K562 (cell line): ENCODE results near the gene APP. TPM values are rescaled to one million over a fixed set of nuclear protein-coding genes. Genes with fewer than 3 reads are reported as not detected.

ENCODE experiments used
- ATAC-seq: fragments of 200-7000 bp; cut with Tn5 transposase; 3 replicates; pipeline ENCODE4 v1.9.1; 2020; ENCODE audit warnings: moderate library complexity
- BruUV-seq: library from RNA; stranded (reverse); fragments of 400-500 nt; replicated peaks from 2 replicates; lab custom pipeline; 2021; lab: Mats Ljungman, UMichigan
- CTCF ChIA-PET: fragments of 300-600 bp; formaldehyde crosslinking; extraction: SDS; loops from one replicate; lab custom pipeline; 2021; ENCODE audit warnings: low intra/inter-chr PET ratio; lab: Yijun Ruan, JAX
- POLR2A ChIA-PET: fragments of 300-600, 350-650 bp; sonication (Branson Sonifier 250); formaldehyde crosslinking; extraction: SDS; loops from one replicate; lab custom pipeline; 2021; ENCODE audit warnings: antibody characterized with exemption, inconsistent platforms; lab: Yijun Ruan, JAX
- DNase-seq, 4 experiments: peaks; one replicate each; pipeline versions ENCODE4 v3.0.0 to v3.0.0-alpha.2; 2011 to 2018; ENCODE audit warnings: low spot score in 3 of 4, mixed read lengths in 3 of 4; ENCODE audit errors: extremely low read depth in 1 of 4
- FAIRE-seq: peaks from 2 replicates; lab custom pipeline; 2011; peaks lifted over from hg19 to GRCh38; lab: Jason Lieb, UNC
- H2AFZ ChIP-seq: 2 replicates; pipeline ENCODE4 v1.6.0; 2011; ENCODE audit warnings: low read depth, low read length, control low read depth, inconsistent platforms
- H3K27ac ChIP-seq: fragments of 200-600 bp; 3 replicates; pipeline ENCODE4 v1.8.0; 2011; ENCODE audit warnings: low read depth, mild to moderate bottlenecking, control low read depth, inconsistent platforms, low read length, moderate library complexity, mixed read lengths; ENCODE audit errors: extremely low read depth
- H3K27me3 ChIP-seq, 2 experiments: fragments of 300-600 bp in 1 of 2; 2 replicates in 1 of 2; 3 replicates in 1 of 2; pipeline versions ENCODE4 v1.6.0 to v1.8.0; 2011; ENCODE audit warnings: inconsistent platforms in 2 of 2, low read length in 2 of 2, mild to moderate bottlenecking in 1 of 2, mixed read lengths in 1 of 2, moderate library complexity in 1 of 2; ENCODE audit not compliant: control insufficient read depth in 2 of 2, insufficient read depth in 2 of 2
- H3K36me3 ChIP-seq: fragments of 300-600 bp; 3 replicates; pipeline ENCODE4 v1.8.0; 2011; ENCODE audit warnings: mild to moderate bottlenecking, low read length, inconsistent platforms; ENCODE audit not compliant: control insufficient read depth, insufficient read depth
- H3K4me1 ChIP-seq, 2 experiments: fragments of 200-600 bp in 1 of 2; replicated peaks in 1 of 2; 2 replicates in 1 of 2; 3 replicates in 1 of 2; pipeline versions ENCODE4 v1.5.1 to v1.8.0; 2011; ENCODE audit warnings: inconsistent platforms in 2 of 2, low read length in 2 of 2, mild to moderate bottlenecking in 1 of 2, mixed read lengths in 1 of 2, moderate library complexity in 1 of 2; ENCODE audit not compliant: control insufficient read depth in 2 of 2, insufficient read depth in 2 of 2
- H3K4me2 ChIP-seq: 2 replicates; pipeline ENCODE4 v1.6.1; 2011; ENCODE audit warnings: low read length, control low read depth, inconsistent platforms, mixed read lengths; ENCODE audit not compliant: insufficient read depth
- H3K4me3 ChIP-seq: fragments of 200-600 bp; sonication (generic), shearing (Covaris generic); 2 replicates; pipeline ENCODE4 v1.5.1; 2016; ENCODE audit warnings: control low read depth, inconsistent platforms
- H3K79me2 ChIP-seq: fragments of 200-600 bp; 3 replicates; pipeline ENCODE4 v1.8.0; 2011; ENCODE audit warnings: low read length, inconsistent platforms; ENCODE audit not compliant: control insufficient read depth, insufficient read depth
- H3K9ac ChIP-seq, 2 experiments: 2 replicates each; pipeline versions ENCODE4 v1.6.0 to v1.6.1; 2011; ENCODE audit warnings: low read depth in 2 of 2, low read length in 2 of 2, control low read depth in 1 of 2, inconsistent platforms in 1 of 2, mild to moderate bottlenecking in 1 of 2, mixed read lengths in 1 of 2; ENCODE audit not compliant: insufficient read depth in 1 of 2
- H3K9me1 ChIP-seq: one replicate; pipeline ENCODE4 v1.6.0; 2011; ENCODE audit warnings: inconsistent platforms, mild to moderate bottlenecking, low read length, moderate library complexity; ENCODE audit not compliant: control insufficient read depth, insufficient read depth
- H3K9me3 ChIP-seq: replicated peaks from 2 replicates; pipeline ENCODE4 v1.5.1; 2011; ENCODE audit warnings: low read depth, low read length, inconsistent platforms; ENCODE audit not compliant: control insufficient read depth, insufficient read depth
- H4K20me1 ChIP-seq: replicated peaks from 2 replicates; pipeline ENCODE4 v1.6.1; 2011; ENCODE audit warnings: low read length, inconsistent platforms, mixed read lengths; ENCODE audit not compliant: control insufficient read depth, insufficient read depth
- CEBPG ChIP-seq, 3 experiments: fragments of 200-800 bp in 1 of 3; sonication (Bioruptor generic) in 1 of 3; sonication (generic) in 1 of 3; formaldehyde crosslinking in 1 of 3; IDR thresholded peaks in 2 of 3; conservative IDR thresholded peaks in 1 of 3; 2 replicates each; pipeline versions ENCODE4 v1.6.1 to v1.8.0; 2016 to 2022; ENCODE audit warnings: missing compliant biosample characterization in 2 of 3, missing genetic modification characterization in 2 of 3, mild to moderate bottlenecking in 1 of 3, missing genetic modification reagents in 1 of 3
- POLR2H ChIP-seq: IDR thresholded peaks from 2 replicates; pipeline ENCODE4 v1.6.1; 2016; ENCODE audit warnings: missing genetic modification characterization, low read depth, mild to moderate bottlenecking, control low read depth, missing compliant biosample characterization, moderate library complexity
- ZNF280B ChIP-seq: fragments of 250-450 bp; sonication (Bioruptor Pico); IDR thresholded peaks from 2 replicates; pipeline ENCODE4 v1.5.1; 2021; ENCODE audit warnings: mild to moderate bottlenecking
- WGBS: fragments of 100-300 bp; shearing (Covaris generic); methylation state at CpG from one replicate; pipeline ENCODE4 v1.1.6; 2016; ENCODE audit warnings: low coverage, mixed read lengths; ENCODE audit not compliant: insufficient coverage; ENCODE audit errors: missing lambda C conversion rate; 5-methylcytosine and 5-hydroxymethylcytosine counted together
- in situ Hi-C: fragments of 300-500 bp; cut with MboI; formaldehyde crosslinking; loops from 4 replicates; pipeline ENCODE4 v1.15.0; 2018; ENCODE audit warnings: inconsistent platforms, mixed read lengths
- intact Hi-C: fragments of 100-400 bp; cut with micrococcal nuclease; formaldehyde crosslinking; loops from 2 replicates; pipeline ENCODE4 v1.14.2; 2022
- polyA plus RNA-seq, 8 experiments: library from polyadenylated mRNA; depleted of rRNA in 4 of 8; stranded (reverse) in 5 of 8; unstranded in 3 of 8; fragments of >200 nt; fragmentation: Nextera tagmentation in 2 of 8; fragmentation: Illumina TruSeq in 1 of 8; extraction: Ambion mirVana in 2 of 8; extraction: Trizol in 1 of 8; gene quantifications; 2 replicates each; pipeline versions ENCODE4 v1.2.1 to v1.2.3, GENCODE V29; 2011 to 2014; ENCODE audit warnings: inconsistent platforms in 1 of 8, missing spikeins in 1 of 8
- total RNA-seq, 7 experiments: library from RNA; depleted of rRNA in 6 of 7; stranded (reverse); fragments of >200 nt in 6 of 7; fragmentation: Illumina TruSeq in 2 of 7; extraction: Trizol in 2 of 7; gene quantifications; 2 replicates each; pipeline versions ENCODE4 v1.2.1 to v1.2.3, GENCODE V29; 2011 to 2021; ENCODE audit warnings: low replicate concordance in 1 of 7

APP gene
- total and polyA plus RNA-seq, 9 of the 15 experiments (the other 6 are each of a cell fraction or from before 2014, with no cell fraction given) = 0.01 to 1.5 (median 0.16) TPM; not detected in 5

DNA sequence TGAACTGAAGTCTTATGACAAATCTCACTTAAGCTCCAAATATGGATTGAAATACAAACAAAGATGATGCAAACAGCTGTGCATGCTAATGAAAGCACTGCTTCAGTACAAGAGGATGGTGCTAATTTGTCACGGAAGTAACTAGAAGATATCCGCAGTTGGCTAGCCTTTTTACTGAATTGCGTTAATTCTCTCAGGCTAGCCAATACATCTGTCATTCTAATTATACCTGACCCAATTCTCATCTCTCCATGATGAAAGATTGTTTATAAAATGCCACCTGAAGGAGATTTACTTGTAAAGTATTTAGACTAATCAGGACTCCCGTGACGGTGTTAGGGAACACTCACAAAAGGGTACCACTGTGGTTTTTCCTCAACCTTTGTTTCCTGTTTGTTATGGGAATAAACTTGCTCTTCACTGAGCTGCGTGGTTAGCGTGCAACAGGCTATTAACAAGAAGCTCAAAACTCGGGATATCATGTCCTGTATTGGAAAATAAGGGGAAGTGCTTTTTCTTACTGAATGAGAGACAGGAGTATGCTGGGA is 162.5 kb downstream of the APP start:
- H3K4me3 ChIP-seq = no peak overlapping the region
- ChIA-PET CTCF (interaction anchor here (0.7 kb wide), 1 partner anchor 1603 kb away, joined by 3 read pairs; no protein-coding TSS in a partner anchor), POLR2A (interaction anchor here (0.7 kb wide), 1 partner anchor 108 kb away, joined by 4 read pairs; no protein-coding TSS in a partner anchor)
- TF ChIP-seq ZNF280B (CRISPR knock-in tag) (no peak), CEBPG (CRISPR knock-in tag; IDR thresholded peaks at IDR 0.05) (no peak), CEBPG (tag; conservative IDR thresholded peaks at IDR 0.05 in 1 of 2, IDR thresholded peaks at IDR 0.05 in 1 of 2) (peak in 1 of 2 experiments; percentile 27; a peak in 1 of 4 replicates), POLR2H (tag) (no peak)
- BruUV-seq = no TSS peak
- H3K9ac ChIP-seq = no peak overlapping the region
- no peak overlapping the region for H2AFZ ChIP-seq
- H3K36me3 ChIP-seq = no peaks in the 10 kb centered on the region
- no peak for ATAC-seq
- no peak overlapping the region for H3K4me2 ChIP-seq
- intact Hi-C loops = no loop called here
- no peak overlapping the region for H3K27ac ChIP-seq
- no peaks in the 10 kb centered on the region for H3K27me3 ChIP-seq
- FAIRE-seq = no peak
- no peaks in the 10 kb centered on the region for H3K4me1 ChIP-seq
- WGBS = 0% methylated on average over 8 of the region's 8 CpGs
- no peaks in the 10 kb centered on the region for H3K79me2 ChIP-seq
- H3K9me3 ChIP-seq = no peaks in the 10 kb centered on the region
- H3K9me1 ChIP-seq = no peaks in the 10 kb centered on the region
- no peak for DNase-seq
- in situ Hi-C loops = no loop called here
- no peaks in the 10 kb centered on the region for H4K20me1 ChIP-seq
